Mesendoderm (in vitro differentiated cells): ENCODE measurements around the gene HSPB8.

Experiments used
- DNase-seq: peaks from one replicate; pipeline ENCODE4 v3.0.0; 2013
- H2AK5ac ChIP-seq: 2 replicates; pipeline ENCODE4 v1.6.1; 2013; ENCODE audit warnings: low read length, inconsistent platforms
- H2BK120ac ChIP-seq: 2 replicates; pipeline ENCODE4 v1.6.1; 2013; ENCODE audit warnings: low read depth, mild to moderate bottlenecking, low read length, moderate library complexity, mixed read lengths
- H2BK15ac ChIP-seq: replicated peaks from 2 replicates; pipeline ENCODE4 v1.6.1; 2013; ENCODE audit warnings: low read depth, mild to moderate bottlenecking, moderate library complexity
- H2BK5ac ChIP-seq: 2 replicates; pipeline ENCODE4 v1.6.1; 2013; ENCODE audit warnings: low read length, inconsistent platforms
- H3K18ac ChIP-seq: 2 replicates; pipeline ENCODE4 v1.6.1; 2013; ENCODE audit warnings: mild to moderate bottlenecking, low read length, mixed read lengths
- H3K23ac ChIP-seq: one replicate; pipeline ENCODE4 v1.6.1; 2013; ENCODE audit warnings: low read length
- H3K27ac ChIP-seq: 2 replicates; pipeline ENCODE4 v1.5.1; 2013; ENCODE audit warnings: low read depth, mild to moderate bottlenecking, inconsistent platforms, low read length, moderate library complexity
- H3K27me3 ChIP-seq: 2 replicates; pipeline ENCODE4 v1.6.1; 2013; ENCODE audit warnings: low read length, control low read depth, mild to moderate bottlenecking, inconsistent platforms; ENCODE audit not compliant: insufficient read depth, poor library complexity
- H3K36me3 ChIP-seq: 2 replicates; pipeline ENCODE4 v1.6.1; 2013; ENCODE audit warnings: low read length, inconsistent platforms; ENCODE audit not compliant: control insufficient read depth, insufficient read depth
- H3K4ac ChIP-seq: one replicate; pipeline ENCODE4 v1.6.1; 2013; ENCODE audit warnings: low read depth, mild to moderate bottlenecking, low read length, moderate library complexity
- H3K4me1 ChIP-seq: 2 replicates; pipeline ENCODE4 v1.6.1; 2013; ENCODE audit warnings: low read depth, low read length, inconsistent platforms; ENCODE audit not compliant: control insufficient read depth
- H3K4me2 ChIP-seq: 2 replicates; pipeline ENCODE4 v1.6.1; 2013; ENCODE audit warnings: low read length
- H3K4me3 ChIP-seq: 2 replicates; pipeline ENCODE4 v1.5.1; 2013; ENCODE audit warnings: mild to moderate bottlenecking, low read length
- H3K56ac ChIP-seq: one replicate; pipeline ENCODE4 v1.6.1; 2013; ENCODE audit warnings: low read length
- H3K79me1 ChIP-seq: 2 replicates; pipeline ENCODE4 v1.6.1; 2013; ENCODE audit warnings: low read length, inconsistent platforms
- H3K79me2 ChIP-seq: 2 replicates; pipeline ENCODE4 v1.6.1; 2013; ENCODE audit warnings: mild to moderate bottlenecking, low read length; ENCODE audit not compliant: control insufficient read depth, insufficient read depth
- H3K9ac ChIP-seq: 2 replicates; pipeline ENCODE4 v1.6.1; 2013; ENCODE audit warnings: low read length, inconsistent platforms
- H4K5ac ChIP-seq: one replicate; pipeline ENCODE4 v1.6.1; 2013; ENCODE audit warnings: low read length
- H4K8ac ChIP-seq: one replicate; pipeline ENCODE4 v1.6.1; 2013; ENCODE audit warnings: low read depth, mild to moderate bottlenecking, control low read depth, low read length, moderate library complexity
- WGBS: extraction: QIAGEN DNeasy Blood & Tissue Kit; methylation state at CpG from one replicate; pipeline ENCODE4 v1.1.7; 2013; ENCODE audit warnings: low lambda C conversion rate, missing lambda C conversion rate; ENCODE audit not compliant: insufficient coverage; ENCODE audit errors: extremely low coverage; 5-methylcytosine and 5-hydroxymethylcytosine counted together

Gene HSPB8

DNA sequence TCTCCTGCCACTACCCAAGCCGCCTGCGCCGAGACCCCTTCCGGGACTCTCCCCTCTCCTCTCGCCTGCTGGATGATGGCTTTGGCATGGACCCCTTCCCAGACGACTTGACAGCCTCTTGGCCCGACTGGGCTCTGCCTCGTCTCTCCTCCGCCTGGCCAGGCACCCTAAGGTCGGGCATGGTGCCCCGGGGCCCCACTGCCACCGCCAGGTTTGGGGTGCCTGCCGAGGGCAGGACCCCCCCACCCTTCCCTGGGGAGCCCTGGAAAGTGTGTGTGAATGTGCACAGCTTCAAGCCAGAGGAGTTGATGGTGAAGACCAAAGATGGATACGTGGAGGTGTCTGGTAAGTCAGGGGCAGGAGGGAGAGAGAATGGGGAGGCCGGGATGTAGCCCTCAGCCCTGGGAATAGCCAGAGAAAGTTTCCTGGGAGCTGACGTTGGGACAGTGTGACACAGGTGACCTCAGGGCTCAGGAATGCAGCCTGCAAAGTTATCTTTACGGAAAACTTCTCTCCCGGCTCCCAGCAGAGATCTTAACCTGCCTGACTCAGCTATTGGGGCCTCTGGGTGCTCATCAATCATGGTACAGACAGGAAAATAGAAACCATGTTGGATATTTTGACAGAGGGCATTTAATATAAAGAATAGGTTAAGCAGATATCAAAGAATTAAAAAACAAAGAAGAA lies 747 bp downstream of the HSPB8 start:
- WGBS, result no CpG with 5 or more reads among the region's 18 CpGs
- H2AK5ac ChIP-seq, result peak overlapping the region; percentile 12
- no peak overlapping the region for H2BK15ac ChIP-seq
- H2BK120ac ChIP-seq, result peak overlapping the region; percentile 52
- peak overlapping the region; percentile 91 for H3K18ac ChIP-seq
- H3K36me3 ChIP-seq, result no peaks in the 10 kb centered on the region
- peak overlapping the region; percentile 47 for H2BK5ac ChIP-seq
- no peak overlapping the region for H4K8ac ChIP-seq
- H3K27ac ChIP-seq, result peak overlapping the region; percentile 92
- DNase-seq, result peak; percentile 96
- no peaks in the 10 kb centered on the region for H3K27me3 ChIP-seq
- peak overlapping the region; percentile 89 for H3K56ac ChIP-seq
- peak overlapping the region; percentile 45 for H3K4ac ChIP-seq
- H3K4me3 ChIP-seq, result no peak overlapping the region
- peaks cover 7% of the 10 kb centered on the region for H3K79me1 ChIP-seq
- peak overlapping the region; percentile 56 for H3K4me2 ChIP-seq
- peaks cover 11% of the 10 kb centered on the region for H3K79me2 ChIP-seq
- peak overlapping the region; percentile 59 for H3K23ac ChIP-seq
- H3K4me1 ChIP-seq, result peaks cover 19% of the 10 kb centered on the region
- H4K5ac ChIP-seq, result peak overlapping the region; percentile 6
- H3K9ac ChIP-seq, result peak overlapping the region; percentile 74

DNA sequence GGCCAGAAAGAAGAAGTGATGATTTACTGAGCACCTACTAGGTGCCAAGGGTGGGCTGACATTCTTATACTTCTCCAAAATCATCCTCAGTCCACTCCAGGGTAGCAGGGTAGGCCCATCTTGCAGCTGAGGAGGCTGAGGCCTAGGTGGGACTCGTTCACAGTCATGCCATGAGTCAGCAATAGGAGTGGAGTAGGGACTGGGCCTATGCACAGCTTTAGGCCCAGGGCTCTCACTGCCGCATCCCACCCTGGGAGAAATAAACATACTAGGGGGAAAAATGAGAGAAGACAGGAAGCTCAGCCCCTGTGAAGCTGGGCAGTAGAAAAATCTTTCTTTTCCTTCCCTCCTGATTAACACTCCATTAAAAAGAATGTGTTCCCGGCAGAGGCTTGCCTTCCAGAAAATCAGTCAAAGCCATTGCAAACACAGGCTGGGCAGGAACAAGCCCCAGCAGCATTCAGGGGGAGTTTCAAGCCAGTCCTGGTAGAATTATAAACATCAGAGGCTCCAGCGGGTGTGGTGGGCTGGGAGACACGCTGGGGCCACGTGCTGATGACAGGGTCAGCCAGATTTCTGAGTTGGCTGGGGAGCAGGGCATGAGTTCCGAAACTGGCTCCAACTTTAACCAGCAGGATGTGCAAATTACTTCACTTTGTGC lies 1.8 kb downstream of the HSPB8 start:
- peaks cover 19% of the 10 kb centered on the region for H3K4me1 ChIP-seq
- H3K27me3 ChIP-seq, result no peaks in the 10 kb centered on the region
- peak overlapping the region; percentile 99 for H3K23ac ChIP-seq
- peak overlapping the region; percentile 13 for H3K4me2 ChIP-seq
- no CpG with 5 or more reads among the region's 7 CpGs for WGBS
- H3K4me3 ChIP-seq, result no peak overlapping the region
- peak overlapping the region; percentile 25 for H3K9ac ChIP-seq
- H4K5ac ChIP-seq, result peak overlapping the region; percentile 59
- H3K79me2 ChIP-seq, result peaks cover 11% of the 10 kb centered on the region
- no peak overlapping the region for H4K8ac ChIP-seq
- H3K4ac ChIP-seq, result peak overlapping the region; percentile 97
- peak overlapping the region; percentile 89 for H3K56ac ChIP-seq
- H2BK5ac ChIP-seq, result peak overlapping the region; percentile 66
- peak overlapping the region; percentile 43 for H2AK5ac ChIP-seq
- no peak overlapping the region for H2BK15ac ChIP-seq
- peak overlapping the region; percentile 92 for H3K27ac ChIP-seq
- peak overlapping the region; percentile 52 for H2BK120ac ChIP-seq
- DNase-seq, result peak; percentile 83
- H3K79me1 ChIP-seq, result peaks cover 7% of the 10 kb centered on the region
- peak overlapping the region; percentile 85 for H3K18ac ChIP-seq
- H3K36me3 ChIP-seq, result no peaks in the 10 kb centered on the region

- peaks cover 19% of the 10 kb centered on the region for H3K4me1 ChIP-seq
- peak overlapping the region; percentile 92 for H3K27ac ChIP-seq
- no CpG with 5 or more reads among the region's 2 CpGs for WGBS
These were observed 2.5 kb downstream of the HSPB8 start for GRCh38 chr12:119181202-119181601.

DNA sequence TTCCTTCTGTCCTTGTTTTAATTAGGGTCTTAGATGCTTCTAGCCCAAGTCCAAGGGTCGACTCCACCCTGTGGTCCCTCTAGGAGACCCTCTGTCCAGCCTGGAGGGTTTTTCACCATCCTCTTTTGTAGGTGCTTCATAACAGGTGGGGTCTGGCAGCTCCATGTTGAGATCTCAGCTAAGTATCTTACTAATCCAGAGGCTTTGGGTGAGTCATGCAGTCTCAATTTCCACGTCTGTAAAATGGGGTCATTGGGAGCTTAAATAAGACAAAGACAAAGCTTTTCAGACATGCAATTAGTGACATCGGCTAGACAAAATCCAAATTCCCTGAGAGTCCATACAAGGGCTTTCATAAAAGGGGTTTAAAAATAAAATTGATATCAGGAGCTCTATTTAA lies 3.2 kb downstream of the HSPB8 start:
- Histone ChIP-seq H3K27me3 (no peaks in the 10 kb centered on the region), H3K23ac (no peak overlapping the region), H2BK5ac (peak overlapping the region; percentile 51), H3K18ac (no peak overlapping the region), H3K36me3 (no peaks in the 10 kb centered on the region), H3K4me1 (peaks cover 19% of the 10 kb centered on the region), H3K4ac (no peak overlapping the region), H3K79me2 (peaks cover 11% of the 10 kb centered on the region), H3K79me1 (peaks cover 9% of the 10 kb centered on the region), H3K4me3 (no peak overlapping the region), H4K8ac (no peak overlapping the region), H3K9ac (no peak overlapping the region), H2BK15ac (no peak overlapping the region), H3K27ac (peak overlapping the region; percentile 6), H4K5ac (no peak overlapping the region), H3K56ac (peak overlapping the region; percentile 63), H2BK120ac (no peak overlapping the region), H3K4me2 (no peak overlapping the region), H2AK5ac (peak overlapping the region; percentile 88)
- no CpG with 5 or more reads among the region's 3 CpGs for WGBS
- DNase-seq, result no peak

More at GRCh38 chr12:119181202-119181601, 2.5 kb downstream of the HSPB8 start:
- Histone ChIP-seq H2BK5ac (peak overlapping the region; percentile 66), H3K36me3 (no peaks in the 10 kb centered on the region), H3K4ac (peak overlapping the region; percentile 74), H3K4me2 (peak overlapping the region; percentile 13), H3K27me3 (no peaks in the 10 kb centered on the region), H2BK15ac (no peak overlapping the region), H2BK120ac (no peak overlapping the region), H4K8ac (no peak overlapping the region), H4K5ac (peak overlapping the region; percentile 59), H2AK5ac (peak overlapping the region; percentile 43), H3K56ac (peak overlapping the region; percentile 89), H3K79me2 (peaks cover 11% of the 10 kb centered on the region), H3K23ac (no peak overlapping the region), H3K18ac (peak overlapping the region; percentile 85), H3K9ac (peak overlapping the region; percentile 25), H3K79me1 (peaks cover 7% of the 10 kb centered on the region), H3K4me3 (no peak overlapping the region)
- DNase-seq, result peak; percentile 72

GRCh38 chr12:119182701-119183493 lies 4.2 kb downstream of the HSPB8 start:
- no peak overlapping the region for H3K4me2 ChIP-seq
- H4K5ac ChIP-seq, result no peak overlapping the region
- H4K8ac ChIP-seq, result no peak overlapping the region
- H3K18ac ChIP-seq, result peak overlapping the region; percentile 40
- no peaks in the 10 kb centered on the region for H3K27me3 ChIP-seq
- no peaks in the 10 kb centered on the region for H3K36me3 ChIP-seq
- H3K9ac ChIP-seq, result no peak overlapping the region
- peaks cover 11% of the 10 kb centered on the region for H3K79me2 ChIP-seq
- H3K4me1 ChIP-seq, result peaks cover 19% of the 10 kb centered on the region
- no peak overlapping the region for H3K4ac ChIP-seq
- no CpG with 5 or more reads among the region's 5 CpGs for WGBS
- H2BK5ac ChIP-seq, result no peak overlapping the region
- DNase-seq, result no peak
- no peak overlapping the region for H3K56ac ChIP-seq
- no peak overlapping the region for H3K4me3 ChIP-seq
- H3K23ac ChIP-seq, result no peak overlapping the region
- peak overlapping the region; percentile 19 for H2AK5ac ChIP-seq
- H2BK15ac ChIP-seq, result peak overlapping the region; percentile 8
- H3K79me1 ChIP-seq, result peaks cover 9% of the 10 kb centered on the region
- no peak overlapping the region for H2BK120ac ChIP-seq
- no peak overlapping the region for H3K27ac ChIP-seq
